HG03460 (cell line): ENCODE data around the gene GPBP1L1.

Experiments
- ATAC-seq: cut with Tn5 transposase; IDR thresholded peaks from one replicate; pipeline ENCODE4 v1.9.1; 2021; ENCODE audit not compliant: unreplicated experiment

The GPBP1L1 gene

GRCh38 chr1:45643978-45644377, 42.4 kb downstream of the GPBP1L1 start:
- ATAC-seq, result no peak

GRCh38 chr1:45643321-45643720, 43.0 kb downstream of the GPBP1L1 start:
- ATAC-seq, result no peak

- ATAC-seq, result no peak
Observed at GRCh38 chr1:45640293-45640692, 46.0 kb downstream of the GPBP1L1 start.

- no peak for ATAC-seq
Observed at GRCh38 chr1:45635211-45635610, 51.1 kb downstream of the GPBP1L1 start.

GRCh38 chr1:45630429-45630828, 55.9 kb downstream of the GPBP1L1 start:
- ATAC-seq, result no peak

GRCh38 chr1:45629035-45629434, 57.3 kb downstream of the GPBP1L1 start:
- ATAC-seq, result no peak

GRCh38 chr1:45623972-45624371, 62.4 kb downstream of the GPBP1L1 start, which contains the start of gene CCDC17:
CCDC17 (minus strand) TSS chr1:45624054; CDS start chr1:45623909, 145 bp downstream.
- no peak for ATAC-seq

- ATAC-seq, result no peak
Observed at GRCh38 chr1:45622524-45623394, 63.6 kb downstream of the GPBP1L1 start.

GRCh38 chr1:45621895-45622523, 64.3 kb downstream of the GPBP1L1 start:
- ATAC-seq, result no peak

GRCh38 chr1:45621501-45621836, 64.9 kb downstream of the GPBP1L1 start:
- no peak for ATAC-seq

- ATAC-seq, result no peak
Observed at GRCh38 chr1:45620588-45621500, 65.5 kb downstream of the GPBP1L1 start.

GRCh38 chr1:45619149-45619921, 67.0 kb downstream of the GPBP1L1 start:
- ATAC-seq, result no peak

- no peak for ATAC-seq
Observed at GRCh38 chr1:45617618-45618017, 68.7 kb downstream of the GPBP1L1 start.

GRCh38 chr1:45615885-45616284, 70.4 kb downstream of the GPBP1L1 start:
- no peak for ATAC-seq

- no peak for ATAC-seq
Observed at GRCh38 chr1:45612941-45613579, 73.3 kb downstream of the GPBP1L1 start.

- no peak for ATAC-seq
Observed at GRCh38 chr1:45610589-45611226, 75.6 kb downstream of the GPBP1L1 start.

- no peak for ATAC-seq
Observed at GRCh38 chr1:45608175-45609156, 77.9 kb downstream of the GPBP1L1 start.

GRCh38 chr1:45607404-45608074, 78.8 kb downstream of the GPBP1L1 start:
- no peak for ATAC-seq
